H1 (cell line): Measurements from ENCODE around the gene TNPO2. TPM values are rescaled to one million over a fixed set of nuclear protein-coding genes. Genes with fewer than 3 reads are reported as not detected.
A peak's percentile ranks its signal among the peaks of the same experiment; 100 is the strongest.

Source experiments
- BACH1 ChIP-seq: IDR thresholded peaks from 2 replicates; pipeline ENCODE4 v1.6.1; 2012; ENCODE audit warnings: low read length, improper control_type of control experiment
- CHD2 ChIP-seq: IDR thresholded peaks from 2 replicates; pipeline ENCODE4 v1.6.1; 2012; ENCODE audit warnings: low read length, improper control_type of control experiment
- NANOG ChIP-seq: IDR thresholded peaks from 2 replicates; pipeline ENCODE4 v1.6.1; 2011; ENCODE audit warnings: low read length, low read depth, mild to moderate bottlenecking, inconsistent platforms; ENCODE audit not compliant: insufficient read depth, poor library complexity, severe bottlenecking
- SP2 ChIP-seq: IDR thresholded peaks from 2 replicates; pipeline ENCODE4 v1.6.1; 2012; ENCODE audit warnings: mild to moderate bottlenecking, low read length, inconsistent platforms
- polyA plus RNA-seq, 7 experiments: library from polyadenylated mRNA; depleted of rRNA in 3 of 7; stranded (reverse) in 5 of 7; unstranded in 2 of 7; fragments of >200 nt in 5 of 7; fragments of 200-250 nt in 2 of 7; gene quantifications; 1 replicate in 5 of 7; 2 replicates in 1 of 7; 4 replicates in 1 of 7; pipeline versions ENCODE4 v1.2.1 to v1.2.3, GENCODE V29; 2011 to 2013; ENCODE audit warnings: missing spikeins in 2 of 7, mixed read lengths in 2 of 7
- total RNA-seq: library from RNA; stranded (reverse); fragmentation: NEBNext Ultra II Directional; extraction: Animal tissue kit (Norgen Biotek cat#: 25700); gene quantifications from 2 replicates; pipeline ENCODE4 v1.2.1, GENCODE V29; 2021
- TF ChIP-seq, protein P1 (sequence below): fragments of 300-600 bp; sonication (generic); IDR thresholded peaks from 2 replicates; pipeline ENCODE4 v1.7.1; 2012; ENCODE audit warnings: low read length, moderate library complexity, mild to moderate bottlenecking, inconsistent platforms; ENCODE audit not compliant: insufficient replicate concordance
- TF ChIP-seq, protein P2 (sequence below), 3 experiments: IDR thresholded peaks; 1 replicate in 2 of 3; 2 replicates in 1 of 3; pipeline versions ENCODE4 v1.5.1 to v1.6.1; 2011; ENCODE audit warnings: low read length in 3 of 3, mild to moderate bottlenecking in 3 of 3, inconsistent platforms in 2 of 3, low read depth in 1 of 3, moderate library complexity in 1 of 3; ENCODE audit not compliant: insufficient read depth in 1 of 3; ENCODE audit errors: control extremely low read depth in 1 of 3
- TF ChIP-seq, protein P3 (sequence below): IDR thresholded peaks from 2 replicates; pipeline ENCODE4 v1.6.1; 2011; ENCODE audit warnings: low read depth, mild to moderate bottlenecking, low read length; ENCODE audit not compliant: insufficient read depth

The TNPO2 gene
- total and polyA plus RNA-seq, 2 of the 8 experiments (the other 6 are each of a cell fraction or from before 2014, with no cell fraction given), result 112 to 121 TPM

DNA sequence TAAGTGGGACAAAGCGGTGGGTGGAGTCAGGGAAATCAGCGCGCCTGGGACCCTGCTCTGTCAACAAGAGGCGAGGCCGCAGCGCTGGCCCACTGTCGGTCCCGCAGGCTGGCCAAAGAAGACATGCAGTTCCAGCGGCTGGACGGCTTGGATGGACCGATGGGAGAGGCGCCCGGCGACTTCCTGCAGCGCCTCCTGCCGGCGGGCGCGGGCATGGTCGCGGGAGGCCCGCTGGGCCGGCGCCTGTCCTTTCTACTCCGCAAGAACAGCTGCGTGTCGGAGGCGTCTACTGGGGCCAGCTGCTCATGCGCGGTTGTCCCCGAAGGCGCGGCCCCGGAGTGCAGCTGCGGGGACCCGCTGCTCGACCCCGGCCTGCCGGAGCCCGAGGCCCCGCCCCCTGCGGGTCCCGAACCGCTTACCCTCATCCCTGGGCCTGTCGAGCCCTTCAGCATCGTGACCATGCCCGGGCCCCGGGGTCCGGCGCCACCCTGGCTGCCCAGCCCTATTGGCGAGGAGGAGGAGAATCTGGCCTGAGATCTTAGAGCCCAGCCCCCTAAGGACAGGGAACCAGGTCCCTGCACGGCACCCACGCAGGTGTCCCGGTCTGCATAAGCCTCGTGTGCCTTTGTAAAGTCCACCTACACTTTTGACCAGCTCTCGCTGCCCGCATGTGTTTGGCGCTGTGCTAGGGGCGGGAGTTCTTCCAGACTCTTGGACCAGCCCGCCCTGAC is 34.0 kb upstream of the TNPO2 start (continued):
- TF ChIP-seq, protein P1, sequence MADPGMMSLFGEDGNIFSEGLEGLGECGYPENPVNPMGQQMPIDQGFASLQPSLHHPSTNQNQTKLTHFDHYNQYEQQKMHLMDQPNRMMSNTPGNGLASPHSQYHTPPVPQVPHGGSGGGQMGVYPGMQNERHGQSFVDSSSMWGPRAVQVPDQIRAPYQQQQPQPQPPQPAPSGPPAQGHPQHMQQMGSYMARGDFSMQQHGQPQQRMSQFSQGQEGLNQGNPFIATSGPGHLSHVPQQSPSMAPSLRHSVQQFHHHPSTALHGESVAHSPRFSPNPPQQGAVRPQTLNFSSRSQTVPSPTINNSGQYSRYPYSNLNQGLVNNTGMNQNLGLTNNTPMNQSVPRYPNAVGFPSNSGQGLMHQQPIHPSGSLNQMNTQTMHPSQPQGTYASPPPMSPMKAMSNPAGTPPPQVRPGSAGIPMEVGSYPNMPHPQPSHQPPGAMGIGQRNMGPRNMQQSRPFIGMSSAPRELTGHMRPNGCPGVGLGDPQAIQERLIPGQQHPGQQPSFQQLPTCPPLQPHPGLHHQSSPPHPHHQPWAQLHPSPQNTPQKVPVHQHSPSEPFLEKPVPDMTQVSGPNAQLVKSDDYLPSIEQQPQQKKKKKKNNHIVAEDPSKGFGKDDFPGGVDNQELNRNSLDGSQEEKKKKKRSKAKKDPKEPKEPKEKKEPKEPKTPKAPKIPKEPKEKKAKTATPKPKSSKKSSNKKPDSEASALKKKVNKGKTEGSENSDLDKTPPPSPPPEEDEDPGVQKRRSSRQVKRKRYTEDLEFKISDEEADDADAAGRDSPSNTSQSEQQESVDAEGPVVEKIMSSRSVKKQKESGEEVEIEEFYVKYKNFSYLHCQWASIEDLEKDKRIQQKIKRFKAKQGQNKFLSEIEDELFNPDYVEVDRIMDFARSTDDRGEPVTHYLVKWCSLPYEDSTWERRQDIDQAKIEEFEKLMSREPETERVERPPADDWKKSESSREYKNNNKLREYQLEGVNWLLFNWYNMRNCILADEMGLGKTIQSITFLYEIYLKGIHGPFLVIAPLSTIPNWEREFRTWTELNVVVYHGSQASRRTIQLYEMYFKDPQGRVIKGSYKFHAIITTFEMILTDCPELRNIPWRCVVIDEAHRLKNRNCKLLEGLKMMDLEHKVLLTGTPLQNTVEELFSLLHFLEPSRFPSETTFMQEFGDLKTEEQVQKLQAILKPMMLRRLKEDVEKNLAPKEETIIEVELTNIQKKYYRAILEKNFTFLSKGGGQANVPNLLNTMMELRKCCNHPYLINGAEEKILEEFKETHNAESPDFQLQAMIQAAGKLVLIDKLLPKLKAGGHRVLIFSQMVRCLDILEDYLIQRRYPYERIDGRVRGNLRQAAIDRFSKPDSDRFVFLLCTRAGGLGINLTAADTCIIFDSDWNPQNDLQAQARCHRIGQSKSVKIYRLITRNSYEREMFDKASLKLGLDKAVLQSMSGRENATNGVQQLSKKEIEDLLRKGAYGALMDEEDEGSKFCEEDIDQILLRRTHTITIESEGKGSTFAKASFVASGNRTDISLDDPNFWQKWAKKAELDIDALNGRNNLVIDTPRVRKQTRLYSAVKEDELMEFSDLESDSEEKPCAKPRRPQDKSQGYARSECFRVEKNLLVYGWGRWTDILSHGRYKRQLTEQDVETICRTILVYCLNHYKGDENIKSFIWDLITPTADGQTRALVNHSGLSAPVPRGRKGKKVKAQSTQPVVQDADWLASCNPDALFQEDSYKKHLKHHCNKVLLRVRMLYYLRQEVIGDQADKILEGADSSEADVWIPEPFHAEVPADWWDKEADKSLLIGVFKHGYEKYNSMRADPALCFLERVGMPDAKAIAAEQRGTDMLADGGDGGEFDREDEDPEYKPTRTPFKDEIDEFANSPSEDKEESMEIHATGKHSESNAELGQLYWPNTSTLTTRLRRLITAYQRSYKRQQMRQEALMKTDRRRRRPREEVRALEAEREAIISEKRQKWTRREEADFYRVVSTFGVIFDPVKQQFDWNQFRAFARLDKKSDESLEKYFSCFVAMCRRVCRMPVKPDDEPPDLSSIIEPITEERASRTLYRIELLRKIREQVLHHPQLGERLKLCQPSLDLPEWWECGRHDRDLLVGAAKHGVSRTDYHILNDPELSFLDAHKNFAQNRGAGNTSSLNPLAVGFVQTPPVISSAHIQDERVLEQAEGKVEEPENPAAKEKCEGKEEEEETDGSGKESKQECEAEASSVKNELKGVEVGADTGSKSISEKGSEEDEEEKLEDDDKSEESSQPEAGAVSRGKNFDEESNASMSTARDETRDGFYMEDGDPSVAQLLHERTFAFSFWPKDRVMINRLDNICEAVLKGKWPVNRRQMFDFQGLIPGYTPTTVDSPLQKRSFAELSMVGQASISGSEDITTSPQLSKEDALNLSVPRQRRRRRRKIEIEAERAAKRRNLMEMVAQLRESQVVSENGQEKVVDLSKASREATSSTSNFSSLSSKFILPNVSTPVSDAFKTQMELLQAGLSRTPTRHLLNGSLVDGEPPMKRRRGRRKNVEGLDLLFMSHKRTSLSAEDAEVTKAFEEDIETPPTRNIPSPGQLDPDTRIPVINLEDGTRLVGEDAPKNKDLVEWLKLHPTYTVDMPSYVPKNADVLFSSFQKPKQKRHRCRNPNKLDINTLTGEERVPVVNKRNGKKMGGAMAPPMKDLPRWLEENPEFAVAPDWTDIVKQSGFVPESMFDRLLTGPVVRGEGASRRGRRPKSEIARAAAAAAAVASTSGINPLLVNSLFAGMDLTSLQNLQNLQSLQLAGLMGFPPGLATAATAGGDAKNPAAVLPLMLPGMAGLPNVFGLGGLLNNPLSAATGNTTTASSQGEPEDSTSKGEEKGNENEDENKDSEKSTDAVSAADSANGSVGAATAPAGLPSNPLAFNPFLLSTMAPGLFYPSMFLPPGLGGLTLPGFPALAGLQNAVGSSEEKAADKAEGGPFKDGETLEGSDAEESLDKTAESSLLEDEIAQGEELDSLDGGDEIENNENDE, result no peak
- TF ChIP-seq BACH1 (no peak), CHD2 (0 out of 2 replicates have a peak, but pooled peaks have one; percentile 30), SP2 (no peak), NANOG (no peak)
- TF ChIP-seq, protein P2, sequence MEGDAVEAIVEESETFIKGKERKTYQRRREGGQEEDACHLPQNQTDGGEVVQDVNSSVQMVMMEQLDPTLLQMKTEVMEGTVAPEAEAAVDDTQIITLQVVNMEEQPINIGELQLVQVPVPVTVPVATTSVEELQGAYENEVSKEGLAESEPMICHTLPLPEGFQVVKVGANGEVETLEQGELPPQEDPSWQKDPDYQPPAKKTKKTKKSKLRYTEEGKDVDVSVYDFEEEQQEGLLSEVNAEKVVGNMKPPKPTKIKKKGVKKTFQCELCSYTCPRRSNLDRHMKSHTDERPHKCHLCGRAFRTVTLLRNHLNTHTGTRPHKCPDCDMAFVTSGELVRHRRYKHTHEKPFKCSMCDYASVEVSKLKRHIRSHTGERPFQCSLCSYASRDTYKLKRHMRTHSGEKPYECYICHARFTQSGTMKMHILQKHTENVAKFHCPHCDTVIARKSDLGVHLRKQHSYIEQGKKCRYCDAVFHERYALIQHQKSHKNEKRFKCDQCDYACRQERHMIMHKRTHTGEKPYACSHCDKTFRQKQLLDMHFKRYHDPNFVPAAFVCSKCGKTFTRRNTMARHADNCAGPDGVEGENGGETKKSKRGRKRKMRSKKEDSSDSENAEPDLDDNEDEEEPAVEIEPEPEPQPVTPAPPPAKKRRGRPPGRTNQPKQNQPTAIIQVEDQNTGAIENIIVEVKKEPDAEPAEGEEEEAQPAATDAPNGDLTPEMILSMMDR (IDR thresholded peaks at IDR 0.05; ENCODE audit: control extremely low read depth in 1 of 3, insufficient read depth in 1 of 3, low read depth in 1 of 3, low read length in 3 of 3), result peak; percentile 90 to 94 (median 91)
- TF ChIP-seq, protein P3, sequence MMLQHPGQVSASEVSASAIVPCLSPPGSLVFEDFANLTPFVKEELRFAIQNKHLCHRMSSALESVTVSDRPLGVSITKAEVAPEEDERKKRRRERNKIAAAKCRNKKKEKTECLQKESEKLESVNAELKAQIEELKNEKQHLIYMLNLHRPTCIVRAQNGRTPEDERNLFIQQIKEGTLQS, result no peak
